ENCODE measurements around the gene TMTC1.

Gene TMTC1

DNA sequence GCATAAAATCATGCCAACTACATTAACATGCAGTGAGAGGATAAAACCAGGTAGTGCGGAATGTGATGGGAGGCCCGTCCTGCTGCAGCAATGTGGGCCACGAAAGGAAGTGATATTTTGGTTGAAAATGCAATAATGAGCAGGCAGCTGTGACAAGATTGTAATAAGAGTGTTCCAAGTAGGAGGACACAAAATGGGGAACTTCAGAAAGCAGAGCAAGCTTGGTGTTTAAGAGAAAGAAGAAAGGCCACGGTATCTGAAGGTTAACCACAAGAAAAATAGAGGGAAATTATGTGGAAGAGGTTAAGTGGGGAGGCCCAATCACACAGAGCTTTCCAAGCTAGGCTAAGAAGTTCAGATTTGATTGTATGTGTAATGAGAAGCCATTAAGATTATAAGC lies 320.5 kb downstream of the TMTC1 start:
- DNase-seq (ENCODE audit: low spot score) (no peak), FAIRE-seq (no peak)

DNA sequence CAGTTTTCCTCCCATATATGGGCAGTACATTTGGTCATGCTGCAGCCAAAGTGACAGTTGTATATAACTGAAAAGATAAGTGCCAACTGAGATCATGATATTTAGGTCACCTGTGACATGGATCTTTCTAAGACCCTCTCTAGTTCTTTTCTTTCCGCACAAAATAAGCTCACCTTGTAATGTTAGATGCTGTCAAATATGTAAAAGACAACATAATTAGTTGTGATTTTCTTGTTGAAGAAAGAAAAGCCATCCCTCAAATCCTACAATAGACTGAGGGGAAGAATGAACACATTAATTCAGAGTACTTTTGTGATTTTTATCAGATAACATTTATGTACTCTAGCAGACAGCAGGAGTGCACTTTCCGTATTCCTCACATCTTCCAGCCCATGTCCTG lies 323.7 kb downstream of the TMTC1 start:
- no peak for FAIRE-seq

DNA sequence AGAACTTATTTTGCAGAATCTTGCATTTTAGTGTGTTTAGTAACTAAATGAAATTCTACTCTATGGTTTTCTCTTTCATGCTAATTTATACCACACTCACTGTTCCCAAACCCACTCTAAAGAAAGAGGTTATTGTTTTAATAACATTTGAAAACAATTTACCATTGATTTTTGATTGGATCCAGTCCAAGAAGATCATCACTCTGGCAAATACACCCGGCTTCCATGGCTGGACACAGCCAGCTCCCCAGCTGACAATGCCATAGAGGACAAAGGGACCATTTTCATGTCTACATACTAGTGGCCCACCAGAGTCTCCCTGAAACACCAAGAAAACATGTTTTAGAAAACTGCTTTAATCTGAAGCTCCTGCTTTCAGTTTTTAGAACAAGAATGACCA lies 328.7 kb downstream of the TMTC1 start:
- FAIRE-seq, result no peak
- DNase-seq (ENCODE audit: low spot score), result no peak

More for the DNA sequence above, 323.7 kb downstream of the TMTC1 start:
- no peak for DNase-seq (ENCODE audit: low spot score)

DNA sequence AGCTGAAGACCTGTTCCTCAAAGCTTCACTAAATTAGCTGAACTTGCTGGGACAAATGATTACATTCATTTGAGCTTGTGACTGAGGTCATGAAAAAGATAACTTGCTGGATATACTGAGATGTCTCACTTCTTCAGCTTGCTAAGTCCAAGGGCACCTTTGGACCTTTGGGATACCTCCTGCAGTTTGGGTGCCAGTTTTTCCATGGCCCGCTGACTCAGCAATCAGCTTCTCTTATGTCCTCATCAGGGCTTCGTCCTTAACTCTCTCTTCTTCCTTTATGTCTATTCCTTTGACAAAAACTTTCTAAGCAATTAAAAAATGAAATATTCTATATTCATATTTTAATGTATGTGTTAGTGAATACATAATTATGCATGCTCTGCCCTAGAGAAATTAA lies 331.9 kb downstream of the TMTC1 start:
- FAIRE-seq (no peak), DNase-seq (ENCODE audit: low spot score) (no peak)

All from RCC 7860 (cell line).